HepG2 (cell line): ENCODE data around the gene MEX3C. TPM values are rescaled to one million over a fixed set of nuclear protein-coding genes. Genes with fewer than 3 reads are reported as not detected.

Source experiments
- ATAC-seq: fragments of 200-7000 bp; cut with Tn5 transposase; 3 replicates; pipeline ENCODE4 v1.9.1; 2020; ENCODE audit warnings: mild to moderate bottlenecking, moderate library complexity
- BruUV-seq: library from RNA; stranded (reverse); fragments of 400-500 nt; replicated peaks from 2 replicates; lab custom pipeline; 2021; lab: Mats Ljungman, UMichigan
- CTCF ChIA-PET: fragments of 300-600 bp; formaldehyde crosslinking; extraction: SDS; loops from one replicate; lab custom pipeline; 2021; ENCODE audit warnings: low total read pairs, inconsistent platforms, low intra/inter-chr PET ratio; lab: Yijun Ruan, JAX
- POLR2A ChIA-PET: fragments of 350-600 bp; sonication (Branson Sonifier 250); formaldehyde crosslinking; loops from one replicate; lab custom pipeline; 2020; ENCODE audit warnings: antibody characterized with exemption, inconsistent platforms; lab: Yijun Ruan, JAX
- DNase-seq: peaks from one replicate; pipeline ENCODE4 v3.0.0-alpha.2; 2015; ENCODE audit warnings: low spot score
- FAIRE-seq: peaks from 3 replicates; lab custom pipeline; 2011; peaks lifted over from hg19 to GRCh38; lab: Jason Lieb, UNC
- H2AFZ ChIP-seq: one replicate; pipeline ENCODE4 v1.6.1; 2011; ENCODE audit warnings: low read length, inconsistent platforms
- H3K27ac ChIP-seq: fragments of 300-600 bp; 3 replicates; pipeline ENCODE4 v1.8.0; 2011; ENCODE audit warnings: mixed run types, mild to moderate bottlenecking, mixed read lengths, low read length, inconsistent platforms; ENCODE audit not compliant: insufficient read depth; ENCODE audit errors: extremely low read length
- H3K27me3 ChIP-seq, 2 experiments: fragments of 200-600 bp in 1 of 2; 2 replicates in 1 of 2; 3 replicates in 1 of 2; pipeline versions ENCODE4 v1.6.0 to v1.8.0; 2011; ENCODE audit warnings: low read length in 2 of 2, mild to moderate bottlenecking in 2 of 2, moderate library complexity in 2 of 2, inconsistent platforms in 1 of 2; ENCODE audit not compliant: insufficient read depth in 2 of 2, control insufficient read depth in 1 of 2
- H3K36me3 ChIP-seq, 2 experiments: fragments of 200-600 bp in 1 of 2; replicated peaks in 1 of 2; 2 replicates in 1 of 2; 3 replicates in 1 of 2; pipeline versions ENCODE4 v1.5.1 to v1.8.0; 2011; ENCODE audit warnings: low read length in 2 of 2, inconsistent platforms in 1 of 2; ENCODE audit not compliant: insufficient read depth in 2 of 2, control insufficient read depth in 1 of 2
- H3K4me1 ChIP-seq: 2 replicates; pipeline ENCODE4 v1.5.1; 2012; ENCODE audit warnings: low read length, inconsistent platforms; ENCODE audit not compliant: insufficient read depth
- H3K4me2 ChIP-seq: 2 replicates; pipeline ENCODE4 v1.6.0; 2011; ENCODE audit warnings: low read depth, low read length, inconsistent platforms
- H3K4me3 ChIP-seq, 3 experiments: fragments of 200-600 bp in 1 of 3; sonication (generic), shearing (Covaris generic) in 1 of 3; replicated peaks in 1 of 3; 2 replicates each; pipeline ENCODE4 v1.5.1; 2011 to 2016; ENCODE audit warnings: low read length in 3 of 3, inconsistent platforms in 2 of 3, low read depth in 2 of 3, mild to moderate bottlenecking in 2 of 3, control low read depth in 1 of 3, mixed read lengths in 1 of 3; ENCODE audit not compliant: insufficient read depth in 1 of 3
- H3K79me2 ChIP-seq: one replicate; pipeline ENCODE4 v1.6.1; 2011; ENCODE audit warnings: low read length, inconsistent platforms; ENCODE audit not compliant: insufficient read depth
- H3K9ac ChIP-seq: 2 replicates; pipeline ENCODE4 v1.6.0; 2011; ENCODE audit warnings: mild to moderate bottlenecking, low read depth, low read length, inconsistent platforms; ENCODE audit not compliant: insufficient read depth
- H3K9me3 ChIP-seq: 2 replicates; pipeline ENCODE4 v1.5.1; 2012; ENCODE audit warnings: mild to moderate bottlenecking, low read length
- H4K20me1 ChIP-seq: 2 replicates; pipeline ENCODE4 v1.6.0; 2011; ENCODE audit warnings: inconsistent platforms, mild to moderate bottlenecking, low read length, moderate library complexity; ENCODE audit not compliant: insufficient read depth
- PAWR ChIP-seq: sonication (generic); formaldehyde crosslinking; IDR thresholded peaks from 2 replicates; pipeline ENCODE4 v1.4.0; 2020; ENCODE audit warnings: missing genetic modification reagents, mild to moderate bottlenecking, borderline replicate concordance
- RBFOX2 ChIP-seq: fragments of 200-400 bp; formaldehyde crosslinking; IDR thresholded peaks from 2 replicates; pipeline ENCODE4 v1.6.1; 2017; ENCODE audit warnings: low read depth, mild to moderate bottlenecking, low read length
- ZFP36 ChIP-seq: fragments of 150-350 bp; IDR thresholded peaks from 2 replicates; pipeline ENCODE4 v1.6.1; 2018; ENCODE audit warnings: borderline replicate concordance, low read length, low read depth; ENCODE audit not compliant: partially characterized antibody
- ZNF850 ChIP-seq: sonication (generic); formaldehyde crosslinking; conservative IDR thresholded peaks from 2 replicates; pipeline ENCODE4 v1.9.0; 2021; ENCODE audit warnings: mild to moderate bottlenecking, missing genetic modification reagents
- WGBS: methylation state at CpG from one replicate; pipeline ENCODE4 v1.1.6; 2017; ENCODE audit warnings: low lambda C conversion rate; 5-methylcytosine and 5-hydroxymethylcytosine counted together
- in situ Hi-C: cut with HindIII; loops from 2 replicates; pipeline ENCODE4 v1.10.0; 2017; ENCODE audit warnings: low pct_unique_long_range_greater_than_20kb; ENCODE audit not compliant: extremely low pct_ligation_motif_present
- intact Hi-C: fragments of 100-400 bp; cut with micrococcal nuclease; formaldehyde crosslinking; loops from one replicate; pipeline ENCODE4 v1.10.0; 2022; ENCODE audit not compliant: unreplicated experiment
- polyA plus RNA-seq, 8 experiments: library from polyadenylated mRNA; depleted of rRNA in 3 of 8; stranded (reverse) in 7 of 8; unstranded in 1 of 8; fragments of >200 nt; fragmentation: Illumina TruSeq in 4 of 8; extraction: Trizol in 4 of 8; gene quantifications; 2 replicates each; pipeline versions ENCODE4 v1.2.1 to v1.2.3, GENCODE V29; 2011 to 2016; ENCODE audit warnings: low read depth in 4 of 8, missing spikeins in 1 of 8, mixed read lengths in 1 of 8; ENCODE audit not compliant: insufficient read depth in 1 of 8
- total RNA-seq, 5 experiments: library from RNA; depleted of rRNA; stranded (reverse); fragments of >200 nt; fragmentation: Illumina TruSeq; extraction: Trizol; gene quantifications; 2 replicates each; pipeline ENCODE4 v1.2.3, GENCODE V29; 2016; ENCODE audit warnings: low read depth in 1 of 5

Gene MEX3C
- total and polyA plus RNA-seq, 2 of the 13 experiments (the other 11 are each of a cell fraction or from before 2014, with no cell fraction given): 34.8 to 36.4 TPM

DNA sequence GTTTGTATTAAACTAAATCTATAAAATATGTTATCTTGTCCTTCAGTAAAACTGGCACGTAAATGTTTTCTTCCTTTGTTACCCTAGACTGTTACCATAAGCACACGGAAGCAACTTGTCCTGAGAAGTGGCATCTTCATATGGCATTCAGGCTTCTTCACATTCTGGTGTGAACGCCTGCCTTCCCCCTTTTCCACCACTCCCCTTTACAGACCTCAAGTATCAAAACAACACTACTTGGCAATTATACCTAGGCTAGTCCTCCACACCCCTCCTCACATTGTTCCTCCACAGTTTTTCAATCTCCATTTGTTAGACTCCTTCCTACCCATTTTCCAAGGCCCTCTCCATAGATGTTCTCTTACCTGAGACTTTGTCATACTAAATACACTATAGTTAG is 2.9 kb downstream of the MEX3C start:
- WGBS: 56% methylated on average over 3 of the region's 3 CpGs
- ATAC-seq (no peak), FAIRE-seq (no peak), DNase-seq (no peak)
- Histone ChIP-seq H3K27me3 (no peaks in the 10 kb centered on the region), H3K9me3 (no peaks in the 10 kb centered on the region), H3K4me2 (peak overlapping the region; percentile 89), H3K4me1 (peaks cover 51% of the 10 kb centered on the region), H3K36me3 (peaks cover 0 to 1% of the 10 kb centered on the region in 2 experiments; a peak in 1 of 5 replicates), H3K79me2 (peaks cover 72% of the 10 kb centered on the region), H3K4me3 (peak overlapping the region; percentile 75 to 99 (median 90); a peak in 5 of 6 replicates), H2AFZ (no peak overlapping the region), H3K9ac (peak overlapping the region; percentile 97), H3K27ac (peak overlapping the region; percentile 79), H4K20me1 (peaks cover 55% of the 10 kb centered on the region)
- ChIA-PET POLR2A (interaction anchor here (0.8 to 2.1 kb wide), 3 partner anchors 11 to 89 kb away, joined by 3 to 17 read pairs (median 5); no protein-coding TSS in a partner anchor), CTCF (no interaction called here)
- in situ Hi-C loops (no loop called here), intact Hi-C loops (loop anchor here (5.0 kb wide), 2 partner anchors 57 to 188 kb away; no protein-coding TSS in a partner anchor)
- no TSS peak for BruUV-seq
- TF ChIP-seq RBFOX2 (peak; percentile 42; the same call in 1 of the 2 replicates), PAWR (CRISPR knock-in tag) (0 out of 2 replicates have a peak, but pooled peaks have one; percentile 0), ZFP36 (no peak)

GRCh38 chr18:51193621-51194287 is 3.7 kb downstream of the MEX3C start:
- in situ Hi-C loops (no loop called here), intact Hi-C loops (loop anchor here (5.0 kb wide), 1 partner anchor 56 kb away; no protein-coding TSS in a partner anchor)
- DNase-seq (no peak), FAIRE-seq (no peak), ATAC-seq (no peak)
- H3K9ac ChIP-seq: peak overlapping the region; percentile 48
- H3K36me3 ChIP-seq: peaks cover 0 to 1% of the 10 kb centered on the region in 2 experiments; a peak in 1 of 5 replicates
- no peak for TF ChIP-seq ZNF850 (CRISPR knock-in tag)
- H3K4me2 ChIP-seq: peak overlapping the region; percentile 89
- POLR2A ChIA-PET: no interaction called here
- CTCF ChIA-PET: no interaction called here
- peaks cover 51% of the 10 kb centered on the region for H3K4me1 ChIP-seq
- peak overlapping the region; percentile 27 for H3K27ac ChIP-seq
- H3K27me3 ChIP-seq: no peaks in the 10 kb centered on the region
- WGBS: 20% methylated on average over 5 of the region's 5 CpGs
- H3K4me3 ChIP-seq: peak overlapping the region; percentile 24 to 99 (median 90); a peak in 4 of 6 replicates
- peaks cover 81% of the 10 kb centered on the region for H3K79me2 ChIP-seq
- H4K20me1 ChIP-seq: peaks cover 62% of the 10 kb centered on the region
- H3K9me3 ChIP-seq: no peaks in the 10 kb centered on the region
- no TSS peak for BruUV-seq
- H2AFZ ChIP-seq: no peak overlapping the region
